Measurements from ENCODE around the gene CUL9. TPM values are rescaled to one million over a fixed set of nuclear protein-coding genes. Genes with fewer than 3 reads are reported as not detected.

Gene CUL9
- total RNA-seq, 1 donor from 2014 or later, result 37.4 TPM

DNA sequence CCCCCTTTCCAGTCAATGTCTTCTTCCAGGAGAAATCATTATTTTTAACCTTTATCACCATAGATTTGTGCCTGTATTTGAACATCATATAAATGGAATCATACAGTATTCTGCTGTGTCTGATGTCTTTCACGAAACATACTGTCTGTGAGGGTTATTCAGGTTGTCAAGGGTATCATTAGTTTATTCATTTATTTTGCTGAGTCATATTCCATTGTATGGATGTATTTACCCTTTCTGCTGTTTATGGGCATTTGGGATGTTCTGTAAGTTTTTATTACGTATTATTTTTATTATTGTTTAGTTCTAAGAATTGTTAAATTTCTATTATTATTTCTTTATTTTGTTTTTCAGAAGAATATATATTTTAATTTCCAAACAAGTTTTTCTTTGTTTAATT lies 25.3 kb downstream of the CUL9 start:
- Histone ChIP-seq H3K4me1 (no peaks in the 10 kb centered on the region), H3K4me3 (no peak overlapping the region), H3K36me3 (peaks cover 20% of the 10 kb centered on the region), H3K9me3 (no peaks in the 10 kb centered on the region), H3K27me3 (no peaks in the 10 kb centered on the region), H3K27ac (no peak overlapping the region)
- no peak for DNase-seq
- TF ChIP-seq, protein P1, sequence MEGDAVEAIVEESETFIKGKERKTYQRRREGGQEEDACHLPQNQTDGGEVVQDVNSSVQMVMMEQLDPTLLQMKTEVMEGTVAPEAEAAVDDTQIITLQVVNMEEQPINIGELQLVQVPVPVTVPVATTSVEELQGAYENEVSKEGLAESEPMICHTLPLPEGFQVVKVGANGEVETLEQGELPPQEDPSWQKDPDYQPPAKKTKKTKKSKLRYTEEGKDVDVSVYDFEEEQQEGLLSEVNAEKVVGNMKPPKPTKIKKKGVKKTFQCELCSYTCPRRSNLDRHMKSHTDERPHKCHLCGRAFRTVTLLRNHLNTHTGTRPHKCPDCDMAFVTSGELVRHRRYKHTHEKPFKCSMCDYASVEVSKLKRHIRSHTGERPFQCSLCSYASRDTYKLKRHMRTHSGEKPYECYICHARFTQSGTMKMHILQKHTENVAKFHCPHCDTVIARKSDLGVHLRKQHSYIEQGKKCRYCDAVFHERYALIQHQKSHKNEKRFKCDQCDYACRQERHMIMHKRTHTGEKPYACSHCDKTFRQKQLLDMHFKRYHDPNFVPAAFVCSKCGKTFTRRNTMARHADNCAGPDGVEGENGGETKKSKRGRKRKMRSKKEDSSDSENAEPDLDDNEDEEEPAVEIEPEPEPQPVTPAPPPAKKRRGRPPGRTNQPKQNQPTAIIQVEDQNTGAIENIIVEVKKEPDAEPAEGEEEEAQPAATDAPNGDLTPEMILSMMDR (IDR thresholded peaks at IDR 0.05), result no peak
- ATAC-seq, result no peak
- intact Hi-C loops (cut with DNase I), result no loop called here

DNA sequence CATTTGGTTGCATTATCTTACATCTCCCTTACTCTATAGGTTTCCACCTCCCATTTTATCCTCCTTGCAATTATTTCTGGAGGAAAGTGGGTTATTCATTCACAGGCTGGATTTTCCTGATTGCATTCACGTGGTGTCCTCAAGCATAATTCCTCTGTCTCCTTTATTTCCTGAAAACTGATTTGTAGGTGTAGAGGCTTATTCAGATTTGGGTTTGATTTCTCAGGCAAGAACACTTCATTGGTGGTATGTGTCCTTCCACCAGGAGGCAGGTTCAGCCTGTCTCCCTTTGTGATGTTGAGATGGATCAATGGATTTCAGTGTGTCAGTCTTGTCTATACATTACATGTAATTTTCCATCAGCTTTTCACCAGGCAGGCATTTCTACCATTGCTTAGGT lies 30.0 kb downstream of the CUL9 start:
- no peaks in the 10 kb centered on the region for H3K4me1 ChIP-seq
- no peaks in the 10 kb centered on the region for H3K9me3 ChIP-seq
- intact Hi-C loops (cut with DNase I), result no loop called here
- ATAC-seq, result no peak
- no peak for DNase-seq
- no peaks in the 10 kb centered on the region for H3K27me3 ChIP-seq
- H3K4me3 ChIP-seq, result no peak overlapping the region
- TF ChIP-seq, protein P1 (IDR thresholded peaks at IDR 0.05), result no peak
- no peak overlapping the region for H3K27ac ChIP-seq
- H3K36me3 ChIP-seq, result peaks cover 31% of the 10 kb centered on the region

DNA sequence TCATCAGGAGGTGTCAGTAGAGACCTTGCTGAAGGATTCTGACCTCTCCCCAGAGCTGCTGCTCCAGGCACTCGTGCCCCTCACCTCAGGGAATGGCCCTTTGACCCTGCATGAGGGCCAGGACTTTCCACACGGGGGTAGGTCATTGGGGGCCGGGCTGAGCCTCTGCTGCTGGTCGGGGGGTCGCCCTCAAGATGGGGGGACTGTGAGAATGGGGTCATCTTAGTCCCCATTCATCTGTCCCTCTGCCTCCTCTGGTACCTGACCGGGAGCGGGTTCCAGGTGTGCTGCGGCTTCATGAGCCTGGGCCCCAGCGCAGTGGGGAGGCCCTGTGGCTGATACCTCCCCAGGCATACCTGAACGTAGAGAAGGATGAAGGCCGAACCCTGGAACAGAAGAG lies 31.4 kb downstream of the CUL9 start:
- Histone ChIP-seq H3K36me3 (peaks cover 42% of the 10 kb centered on the region), H3K4me1 (no peaks in the 10 kb centered on the region), H3K9me3 (no peaks in the 10 kb centered on the region), H3K27ac (no peak overlapping the region), H3K4me3 (no peak overlapping the region), H3K27me3 (no peaks in the 10 kb centered on the region)
- intact Hi-C loops (cut with DNase I), result no loop called here
- TF ChIP-seq, protein P1 (IDR thresholded peaks at IDR 0.05), result no peak
- DNase-seq (peak; percentile 40), ATAC-seq (no peak)

DNA sequence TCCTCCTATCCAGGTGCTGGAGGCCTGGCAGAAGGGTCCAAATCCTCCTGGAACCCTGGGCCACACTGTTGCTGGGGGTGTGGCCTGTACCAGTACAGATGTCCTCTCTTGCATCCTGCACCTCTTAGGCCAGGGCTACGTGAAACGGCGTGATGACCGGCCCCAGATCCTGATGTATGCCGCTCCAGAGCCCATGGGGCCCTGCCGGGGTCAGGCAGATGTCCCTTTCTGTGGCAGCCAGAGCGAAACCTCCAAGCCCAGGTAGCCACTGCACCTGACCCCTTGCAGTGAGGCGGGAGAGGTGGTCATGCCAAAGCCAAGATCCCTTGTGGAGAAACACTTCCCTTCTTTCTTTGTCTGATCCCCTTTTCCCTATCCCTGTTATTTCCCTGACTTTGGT lies 33.1 kb downstream of the CUL9 start:
- H3K4me1 ChIP-seq, result no peaks in the 10 kb centered on the region
- intact Hi-C loops (cut with DNase I), result no loop called here
- peaks cover 35% of the 10 kb centered on the region for H3K36me3 ChIP-seq
- ATAC-seq (no peak), DNase-seq (no peak)
- H3K27ac ChIP-seq, result no peak overlapping the region
- TF ChIP-seq, protein P1 (IDR thresholded peaks at IDR 0.05), result no peak
- H3K27me3 ChIP-seq, result no peaks in the 10 kb centered on the region
- no peaks in the 10 kb centered on the region for H3K9me3 ChIP-seq
- no peak overlapping the region for H3K4me3 ChIP-seq

DNA sequence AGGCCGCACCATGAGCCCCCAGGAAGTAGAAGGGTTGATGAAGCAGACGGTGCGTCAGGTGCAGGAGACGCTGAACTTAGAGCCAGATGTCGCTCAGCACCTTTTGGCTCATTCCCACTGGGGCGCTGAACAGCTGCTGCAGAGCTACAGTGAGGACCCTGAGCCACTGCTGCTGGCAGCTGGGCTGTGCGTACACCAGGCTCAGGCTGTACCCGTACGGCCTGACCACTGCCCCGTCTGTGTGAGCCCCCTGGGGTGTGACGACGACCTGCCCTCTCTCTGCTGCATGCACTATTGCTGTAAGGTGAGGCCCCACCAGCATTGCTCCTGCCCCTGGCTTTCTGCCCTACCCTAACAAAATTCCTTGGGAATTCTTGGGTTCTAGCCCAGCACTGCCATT lies 34.2 kb downstream of the CUL9 start:
- H3K9me3 ChIP-seq, result no peaks in the 10 kb centered on the region
- H3K4me1 ChIP-seq, result no peaks in the 10 kb centered on the region
- intact Hi-C loops (cut with DNase I), result no loop called here
- peaks cover 45% of the 10 kb centered on the region for H3K36me3 ChIP-seq
- peak; percentile 40 for DNase-seq
- ATAC-seq, result peak; percentile 18
- no peaks in the 10 kb centered on the region for H3K27me3 ChIP-seq
- H3K4me3 ChIP-seq, result no peak overlapping the region
- no peak overlapping the region for H3K27ac ChIP-seq
- TF ChIP-seq, protein P1 (IDR thresholded peaks at IDR 0.05), result no peak

DNA sequence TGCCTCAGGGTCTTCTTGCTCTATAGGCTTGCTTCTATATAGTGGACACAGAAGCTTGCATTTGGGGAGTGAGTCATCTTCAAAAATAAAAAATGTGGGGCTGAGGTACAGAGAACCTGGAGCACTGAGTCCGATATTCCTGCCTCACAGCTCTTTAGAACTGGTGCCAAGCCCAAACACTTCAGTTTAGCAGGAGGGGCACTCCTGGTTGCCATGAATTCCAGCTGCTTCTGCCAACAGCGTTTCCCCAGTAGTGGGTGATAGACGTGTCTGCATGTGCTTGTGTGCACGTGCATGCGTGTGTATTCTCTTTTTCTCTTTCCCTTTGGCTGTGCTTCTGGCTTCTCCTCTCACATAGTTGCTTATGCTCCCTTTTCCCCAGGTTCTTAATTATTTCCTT lies 35.4 kb downstream of the CUL9 start:
- ATAC-seq (peak; percentile 51), DNase-seq (no peak)
- Histone ChIP-seq H3K9me3 (no peaks in the 10 kb centered on the region), H3K4me3 (no peak overlapping the region), H3K36me3 (peaks cover 51% of the 10 kb centered on the region), H3K4me1 (no peaks in the 10 kb centered on the region), H3K27me3 (no peaks in the 10 kb centered on the region), H3K27ac (no peak overlapping the region)
- intact Hi-C loops (cut with DNase I), result no loop called here
- TF ChIP-seq, protein P1 (IDR thresholded peaks at IDR 0.05), result no peak

All from upper lobe of right lung (tissue), 1 donor.